GM21576 (cell line): ENCODE results near the gene INPP4B.
"Not testable (repeated sequence)": the region's sequence is repeated elsewhere in the genome, so short reads cannot be mapped to it uniquely, and the experiment has no call there.

Experiments used
- ATAC-seq: cut with Tn5 transposase; IDR thresholded peaks from one replicate; pipeline ENCODE4 v1.9.1; 2021; ENCODE audit warnings: mild to moderate bottlenecking, moderate library complexity; ENCODE audit not compliant: unreplicated experiment

INPP4B gene

DNA sequence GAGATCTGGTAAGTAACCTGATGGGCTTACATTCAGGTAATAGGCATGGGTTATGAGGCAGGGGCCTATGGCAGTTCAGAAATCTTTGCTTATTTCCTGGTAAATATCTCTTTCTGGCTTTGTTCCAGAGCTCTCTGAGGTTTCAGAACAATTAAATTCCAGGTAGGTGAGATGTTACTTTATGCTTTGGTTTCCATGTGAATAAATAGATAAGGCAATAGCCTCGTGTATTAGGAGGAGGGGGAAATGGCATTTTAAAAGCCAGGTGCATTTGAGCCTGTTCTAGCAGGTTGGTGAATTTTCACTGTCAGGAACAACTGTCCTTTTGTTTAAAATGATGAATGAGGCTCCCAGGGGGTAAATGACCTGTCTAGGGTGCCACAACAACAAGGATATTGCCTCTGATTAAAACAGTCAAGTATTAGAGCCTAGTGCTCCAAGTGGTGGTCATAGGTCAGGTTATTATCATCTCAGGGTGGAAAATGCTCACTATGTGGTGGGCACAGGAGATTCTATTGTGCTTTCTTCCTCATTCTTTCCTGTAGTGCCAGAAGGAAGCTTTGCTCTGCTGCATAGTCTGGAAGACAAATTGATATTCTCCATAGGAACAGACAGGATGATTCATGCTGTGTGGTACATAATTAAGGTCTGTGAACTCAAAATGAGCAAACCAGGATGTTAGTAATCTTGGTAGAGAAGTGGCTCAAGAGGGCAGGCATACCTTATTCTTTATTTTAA, 296.2 kb downstream of the INPP4B start:
- no peak for ATAC-seq

DNA sequence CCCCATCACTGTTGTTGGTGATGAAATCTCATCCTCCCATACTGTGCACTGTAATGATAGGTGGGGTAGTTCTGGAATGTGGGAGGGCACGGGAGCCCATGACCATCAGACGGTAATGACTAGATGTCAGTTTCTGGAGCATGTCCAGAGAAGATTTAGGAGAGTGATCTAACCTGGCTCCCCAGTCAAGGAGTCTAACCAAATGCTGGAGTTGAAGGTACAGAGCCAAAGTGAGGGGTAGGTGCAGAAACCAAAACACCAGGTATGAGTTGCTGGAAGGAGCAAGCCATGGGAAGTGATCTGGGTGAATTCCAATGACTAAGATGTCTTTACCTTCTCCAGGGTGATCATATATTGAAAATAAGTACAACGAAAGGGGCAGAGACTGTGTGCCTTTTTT, 296.9 kb downstream of the INPP4B start:
- ATAC-seq = no peak

DNA sequence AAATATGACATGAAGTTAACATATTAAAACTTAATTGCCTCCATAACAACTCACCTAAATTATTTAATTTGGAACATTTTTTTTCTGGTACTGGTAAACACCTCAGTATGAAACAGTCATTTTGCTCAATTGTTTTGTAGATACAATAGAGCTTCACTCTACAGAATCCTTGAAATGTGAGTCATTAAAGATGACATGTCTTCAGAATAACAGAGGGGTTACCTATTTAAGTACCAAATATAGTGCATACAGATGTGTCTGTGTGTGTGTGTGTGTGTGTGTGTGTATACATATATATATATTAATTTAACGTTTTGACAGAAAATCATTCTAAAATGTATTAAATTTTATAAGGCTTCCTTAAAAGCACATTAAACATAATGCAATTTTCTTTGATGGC, 297.6 kb downstream of the INPP4B start:
- ATAC-seq = no peak

DNA sequence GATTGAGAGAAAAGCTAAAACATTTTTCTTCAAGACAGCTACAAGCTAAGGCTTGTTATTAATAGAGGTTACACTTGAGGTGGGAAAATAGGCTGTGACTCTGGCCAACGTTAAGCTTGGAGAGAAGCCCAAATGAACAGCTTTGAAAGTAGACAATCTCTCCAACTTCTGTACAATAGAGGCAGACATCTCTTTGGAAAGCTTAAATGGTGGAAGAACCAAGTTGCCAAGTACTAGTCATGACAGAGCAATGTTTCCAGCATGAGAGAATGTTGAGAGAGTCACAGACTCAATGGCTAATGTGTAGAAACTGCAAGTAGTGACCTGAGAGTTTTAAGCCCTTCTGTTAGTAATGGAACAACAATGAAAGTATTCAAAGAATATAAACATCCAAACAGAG, 298.1 kb downstream of the INPP4B start:
- no peak for ATAC-seq

DNA sequence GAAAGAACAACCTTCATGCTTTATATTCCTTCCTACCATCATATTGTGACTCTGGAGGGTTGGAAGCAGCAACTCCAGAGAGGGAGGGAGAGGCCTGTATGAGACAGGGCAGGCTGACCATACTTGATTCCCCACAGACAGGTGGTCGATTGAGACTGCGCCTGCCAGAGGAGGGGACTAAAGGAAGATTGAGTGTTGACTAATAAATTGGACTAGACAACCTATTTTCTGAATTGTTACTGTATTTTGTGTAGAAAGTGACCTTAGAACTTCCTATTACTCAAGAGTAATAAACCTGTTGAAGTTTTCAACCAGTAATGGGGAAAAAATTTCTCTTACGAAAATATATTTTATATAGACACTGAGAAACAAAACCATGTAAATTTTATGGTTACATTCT, 301.5 kb downstream of the INPP4B start:
- no peak for ATAC-seq

DNA sequence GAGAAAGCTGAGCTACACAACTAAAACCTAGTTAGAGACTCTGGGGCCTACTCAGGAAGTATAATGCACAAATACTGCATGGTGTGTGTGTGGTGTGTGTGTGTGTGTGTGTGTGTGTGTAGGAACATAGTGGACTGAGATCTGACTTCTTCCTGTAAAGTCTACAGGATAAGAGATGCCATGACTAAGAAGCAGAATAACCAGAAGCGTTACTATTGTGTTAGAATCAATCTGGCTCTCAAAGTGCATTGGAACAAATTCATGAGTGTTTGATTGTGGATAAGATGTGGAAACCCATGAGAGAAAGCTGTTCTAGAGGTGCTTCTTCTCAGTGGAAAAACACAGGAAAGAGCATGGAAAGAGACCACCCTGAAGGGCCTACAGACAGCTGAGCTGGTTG, 302.1 kb downstream of the INPP4B start:
- no peak for ATAC-seq

GRCh38 chr4:142540483-142540804, 305.7 kb downstream of the INPP4B start:
- ATAC-seq = no peak

DNA sequence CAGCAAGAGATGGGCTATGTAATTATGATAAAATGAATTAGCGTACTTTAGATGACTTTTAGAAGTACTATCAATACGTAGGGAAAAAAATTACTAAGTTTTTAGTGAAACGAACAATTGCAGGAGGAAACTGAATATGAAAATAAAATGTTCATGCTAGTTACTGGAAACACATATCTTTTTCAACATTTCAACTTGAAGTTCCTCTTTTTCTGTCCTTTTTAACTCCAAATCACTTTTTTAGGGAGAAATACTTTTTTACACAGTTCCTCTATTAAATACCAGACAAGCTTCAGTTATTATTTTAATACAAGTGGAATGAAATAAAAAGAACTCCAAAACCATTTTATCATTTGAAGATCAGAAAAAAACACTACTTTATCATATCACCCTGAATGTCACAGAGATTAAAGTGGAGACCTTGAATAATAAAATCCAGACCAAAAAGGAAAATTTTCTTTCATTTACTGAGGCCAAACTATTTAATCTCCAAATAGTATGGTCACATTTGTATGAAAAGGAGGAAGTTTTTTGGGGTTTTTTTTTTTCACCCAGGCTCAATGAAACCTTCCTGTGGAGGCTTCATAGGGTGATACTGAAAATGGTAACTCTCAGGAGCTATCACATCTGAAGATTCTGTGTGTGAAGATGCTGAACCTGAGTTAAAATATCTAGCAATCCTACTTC, 306.2 kb downstream of the INPP4B start:
- no peak for ATAC-seq

- ATAC-seq = no peak
Measured at GRCh38 chr4:142535009-142535408, 311.1 kb downstream of the INPP4B start.

DNA sequence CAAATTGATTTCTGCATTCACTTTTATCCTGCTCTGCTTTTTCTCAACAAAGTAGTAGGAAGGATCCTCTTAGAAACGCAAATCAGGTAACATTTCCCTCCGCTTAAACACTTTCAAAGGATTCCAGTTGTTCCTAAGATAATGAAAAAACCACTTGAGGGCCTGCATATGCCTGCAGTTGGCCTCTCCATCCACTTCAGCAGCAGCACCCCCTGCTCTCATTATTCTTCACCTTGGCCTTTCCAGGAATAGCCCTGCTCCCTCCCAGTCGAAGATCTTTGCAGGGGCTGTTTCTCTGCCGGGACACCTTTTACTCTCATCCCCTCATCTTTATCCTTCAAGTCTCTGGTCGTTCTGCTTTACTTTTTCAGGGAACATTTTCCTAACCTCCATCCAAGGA, 314.0 kb downstream of the INPP4B start:
- ATAC-seq = no peak

- ATAC-seq = no peak
Measured at GRCh38 chr4:142530728-142531127, 315.4 kb downstream of the INPP4B start.

DNA sequence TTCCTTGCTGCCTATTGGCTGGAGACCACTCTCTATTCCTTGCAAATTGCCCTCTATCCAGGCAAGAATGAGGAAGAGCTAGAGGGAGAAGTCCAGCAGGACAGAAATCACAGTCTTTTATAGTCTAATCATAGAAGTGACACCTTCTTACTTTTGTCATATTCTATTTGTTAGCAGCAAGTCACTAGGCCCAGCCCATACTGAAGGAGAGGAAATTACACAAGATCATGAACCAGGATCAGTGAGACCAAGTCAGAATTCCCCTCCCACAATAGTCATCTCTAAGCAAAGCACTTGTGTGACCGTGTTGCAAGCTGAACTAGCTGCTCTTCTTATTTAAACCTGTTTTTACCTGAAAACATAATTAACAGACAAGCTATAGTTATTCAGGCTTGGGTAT, 317.7 kb downstream of the INPP4B start:
- ATAC-seq = no peak

GRCh38 chr4:142523111-142523510, 323.0 kb downstream of the INPP4B start:
- ATAC-seq = no peak

DNA sequence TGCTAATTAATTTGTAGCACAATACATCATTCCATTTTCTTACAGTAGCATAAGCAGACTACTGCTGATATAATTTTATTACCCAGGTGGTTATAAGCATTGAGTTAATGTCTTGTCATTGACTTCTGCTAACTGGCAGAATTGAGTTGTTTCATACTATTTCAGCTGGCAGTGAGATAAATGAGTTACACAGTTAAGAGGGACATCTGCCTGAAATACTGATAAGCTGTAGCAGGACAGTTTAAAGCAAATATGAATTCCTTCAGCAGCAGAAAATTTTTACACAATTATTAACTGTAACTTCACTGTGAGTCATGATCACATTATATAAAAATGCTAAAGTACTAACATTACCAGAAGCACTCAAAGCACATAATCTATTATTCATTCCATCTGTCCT, 326.8 kb downstream of the INPP4B start:
- ATAC-seq = no peak

- ATAC-seq = no peak
Measured at GRCh38 chr4:142516686-142517526, 329.2 kb downstream of the INPP4B start.

GRCh38 chr4:142512161-142512560, 333.9 kb downstream of the INPP4B start:
- ATAC-seq = no peak

GRCh38 chr4:142509881-142510280, 336.2 kb downstream of the INPP4B start:
- no peak for ATAC-seq

GRCh38 chr4:142509381-142509780, 336.7 kb downstream of the INPP4B start:
- not testable (repeated sequence) for ATAC-seq

- no peak for ATAC-seq
Measured at GRCh38 chr4:142500966-142501365, 345.1 kb downstream of the INPP4B start.

DNA sequence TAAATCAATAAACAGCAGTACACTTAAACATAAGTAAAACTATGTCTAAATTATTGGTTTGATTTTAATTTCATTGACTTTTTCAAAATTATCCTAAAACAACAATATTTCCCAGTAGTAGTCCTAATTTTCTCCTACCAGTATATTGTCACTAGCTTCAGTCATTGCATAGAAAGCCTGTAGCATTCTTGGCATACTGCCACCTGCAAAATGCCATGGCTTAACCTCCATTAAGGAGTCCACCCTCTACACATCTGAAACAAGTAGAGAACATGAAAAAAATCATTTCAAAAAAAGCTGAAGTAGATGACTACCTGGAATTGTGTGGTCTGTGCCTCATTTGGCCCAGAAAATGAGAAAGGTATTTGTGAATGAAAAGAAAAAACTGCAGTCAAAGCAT, 348.5 kb downstream of the INPP4B start:
- no peak for ATAC-seq

DNA sequence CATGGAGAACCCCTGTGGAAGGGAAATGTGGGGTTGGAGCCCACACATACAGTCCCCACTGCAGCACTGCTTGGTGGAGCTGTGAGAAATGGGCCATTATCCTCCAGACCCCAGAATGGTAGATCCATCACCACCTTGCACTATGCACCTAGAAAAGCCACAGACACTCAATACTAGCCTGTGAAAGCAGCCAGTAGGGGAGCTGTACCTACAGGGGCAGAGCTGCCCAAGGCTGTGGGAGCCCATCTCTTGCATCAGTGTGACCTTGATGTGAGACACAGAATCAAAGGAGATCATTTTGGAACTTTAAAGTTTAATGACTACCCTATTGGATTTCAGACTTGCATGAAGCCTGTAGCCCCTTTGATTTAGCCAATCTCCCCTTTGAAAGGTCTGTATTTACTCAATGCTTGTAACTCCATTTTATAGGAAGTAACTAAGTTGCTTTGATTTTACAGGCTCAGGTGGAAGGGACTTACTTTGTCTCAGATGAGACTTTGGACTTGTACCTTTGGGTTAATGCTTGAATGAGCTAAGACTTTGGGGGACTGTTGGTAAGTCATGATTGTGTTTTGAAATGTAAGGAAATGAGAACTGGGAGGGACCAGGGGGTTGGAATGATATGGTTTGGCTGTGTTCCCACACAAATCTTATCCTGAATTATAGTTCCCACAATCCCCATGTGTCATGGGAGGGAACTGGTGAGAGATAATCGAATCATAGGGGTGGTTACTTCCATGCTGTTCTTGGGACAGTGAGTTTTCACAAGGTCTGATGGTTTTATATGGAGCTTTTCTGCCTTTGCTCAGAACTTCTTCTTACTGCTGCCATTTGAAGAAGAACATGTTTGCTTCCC, 352.6 kb downstream of the INPP4B start:
- no peak for ATAC-seq
